A549 (cell line): ENCODE measurements around the gene CPLANE1.

Experiments used
- CTCF ChIP-seq: fragments of >200 bp; sonication (Bioruptor Twin); formaldehyde crosslinking; IDR thresholded peaks from 3 replicates; pipeline ENCODE4 v1.5.1; 2016
- EP300 ChIP-seq, 2 experiments: fragments of >200 bp; sonication (Bioruptor Twin); formaldehyde crosslinking; IDR thresholded peaks; 2 replicates in 1 of 2; 3 replicates in 1 of 2; pipeline ENCODE4 v1.6.1; 2016 to 2017
- FOSL2 ChIP-seq, 2 experiments: fragments of 450-650 bp in 1 of 2; fragments of >200 bp in 1 of 2; sonication (Bioruptor Twin) in 1 of 2; formaldehyde crosslinking; IDR thresholded peaks; 2 replicates each; pipeline versions ENCODE4 v1.5.0 to v1.6.1; 2016 to 2020; ENCODE audit warnings: mild to moderate bottlenecking in 1 of 2, moderate library complexity in 1 of 2
- JUN ChIP-seq, 2 experiments: fragments of >200 bp; sonication (Bioruptor Twin); formaldehyde crosslinking; IDR thresholded peaks; 2 replicates in 1 of 2; 3 replicates in 1 of 2; pipeline ENCODE4 v1.6.1; 2016 to 2017
- MAX ChIP-seq: IDR thresholded peaks from 2 replicates; pipeline ENCODE4 v1.6.1; 2012
- NR3C1 ChIP-seq: fragments of >200 bp; sonication (Bioruptor Twin); formaldehyde crosslinking; IDR thresholded peaks from 3 replicates; pipeline ENCODE4 v1.6.1; 2017
- RFX5 ChIP-seq: fragments of 450-650 bp; IDR thresholded peaks from 2 replicates; pipeline ENCODE4 v1.7.1; 2014; ENCODE audit warnings: antibody characterized with exemption, mild to moderate bottlenecking, moderate library complexity

GRCh38 chr5:37165761-37166160 is 83.4 kb downstream of the CPLANE1 start:
- TF ChIP-seq RFX5 = no peak
- TF ChIP-seq JUN (IDR thresholded peaks at IDR 0.05) = no peak
- TF ChIP-seq NR3C1 = no peak
- no peak for TF ChIP-seq CTCF
- no peak for TF ChIP-seq MAX
- no peak for TF ChIP-seq FOSL2 (IDR thresholded peaks at IDR 0.05)
- no peak for TF ChIP-seq FOSL2 (CRISPR knock-in tag; IDR thresholded peaks at IDR 0.05)
- no peak for TF ChIP-seq EP300 (IDR thresholded peaks at IDR 0.05)
